B cell (primary cell): ENCODE data around the gene FAM117B. TPM values are rescaled to one million over a fixed set of nuclear protein-coding genes. Genes with fewer than 3 reads are reported as not detected.

Experiments
- ATAC-seq: fragments of 200-7000 bp; cut with Tn5 transposase; one replicate; pipeline ENCODE4 v1.10.0; 2021; ENCODE audit warnings: low read depth, mild to moderate bottlenecking, moderate number of reproducible peaks, moderate library complexity
- CTCF ChIA-PET: fragments of 350-600 bp; sonication (Branson Sonifier 250); formaldehyde crosslinking; loops from one replicate; lab custom pipeline; 2021; ENCODE audit warnings: antibody characterized with exemption, inconsistent platforms; lab: Charles Lee
- POLR2A ChIA-PET: fragments of 350-600 bp; sonication (Branson Sonifier 250); formaldehyde crosslinking; loops from one replicate; lab custom pipeline; 2021; ENCODE audit warnings: antibody characterized with exemption; lab: Charles Lee
- DNase-seq: peaks from one replicate; pipeline ENCODE4 v3.0.0; 2013
- H2AFZ ChIP-seq: 2 replicates; pipeline ENCODE4 v1.6.1; 2012; ENCODE audit warnings: mild to moderate bottlenecking, low read depth, low read length; ENCODE audit not compliant: insufficient read depth, poor library complexity, severe bottlenecking
- H3K27ac ChIP-seq, 2 donors: 1 replicate in 1 of 2; 2 replicates in 1 of 2; pipeline ENCODE4 v1.5.1; 2012 to 2013; ENCODE audit warnings: low read length in 2 of 2, mild to moderate bottlenecking in 2 of 2, moderate library complexity in 1 of 2
- H3K27me3 ChIP-seq, 4 experiments: fragments of 200-600 bp in 1 of 4; sonication (generic) in 1 of 4; replicated peaks in 1 of 4; 1 replicate in 2 of 4; 2 replicates in 2 of 4; pipeline versions ENCODE4 v1.6.1 to v1.7.0; 2013 to 2016; ENCODE audit warnings: low read length in 3 of 4, mild to moderate bottlenecking in 2 of 4, mixed read lengths in 1 of 4, moderate library complexity in 1 of 4; ENCODE audit not compliant: insufficient read depth in 4 of 4, control insufficient read depth in 3 of 4; ENCODE audit errors: control extremely low read depth in 1 of 4
- H3K36me3 ChIP-seq, 2 experiments: replicated peaks in 1 of 2; 1 replicate in 1 of 2; 2 replicates in 1 of 2; pipeline versions ENCODE4 v1.6.1 to v1.7.1; 2013; ENCODE audit warnings: low read length in 1 of 2; ENCODE audit not compliant: insufficient read depth in 2 of 2, control insufficient read depth in 1 of 2; ENCODE audit errors: control extremely low read depth in 1 of 2, extremely low read depth in 1 of 2
- H3K4me1 ChIP-seq, 2 donors: fragments of 200-600 bp in 1 of 2; sonication (generic) in 1 of 2; 1 replicate in 1 of 2; 2 replicates in 1 of 2; pipeline versions ENCODE4 v1.5.1 to v1.6.1; 2013 to 2017; ENCODE audit warnings: low read length in 2 of 2; ENCODE audit not compliant: control insufficient read depth in 2 of 2, insufficient read depth in 2 of 2
- H3K4me2 ChIP-seq: replicated peaks from 2 replicates; pipeline ENCODE3; 2012; ENCODE audit warnings: mild to moderate bottlenecking, low read depth, low read length; ENCODE audit not compliant: poor library complexity, severe bottlenecking
- H3K4me3 ChIP-seq, 5 experiments: fragments of 200-600 bp in 1 of 5; sonication (generic) in 1 of 5; 1 replicate in 3 of 5; 2 replicates in 2 of 5; pipeline versions ENCODE4 v1.5.1 to v1.7.0; 2011 to 2016; ENCODE audit warnings: low read length in 4 of 5, mild to moderate bottlenecking in 4 of 5, low read depth in 2 of 5, control low read depth in 1 of 5, moderate library complexity in 1 of 5; ENCODE audit not compliant: insufficient read depth in 1 of 5; ENCODE audit errors: control extremely low read depth in 1 of 5, extremely low read depth in 1 of 5
- H3K79me2 ChIP-seq: fragments of 200-600 bp; sonication (generic); one replicate; pipeline ENCODE4 v1.6.0; 2016; ENCODE audit warnings: low read length; ENCODE audit not compliant: control insufficient read depth, insufficient read depth
- H3K9ac ChIP-seq: fragments of 200-600 bp; sonication (generic); 2 replicates; pipeline ENCODE4 v1.6.1; 2017; ENCODE audit warnings: mild to moderate bottlenecking, low read length, moderate library complexity
- H3K9me3 ChIP-seq, 3 donors: one replicate each; pipeline versions ENCODE4 v1.6.1 to v1.7.1; 2013; ENCODE audit warnings: low read length in 2 of 3; ENCODE audit not compliant: control insufficient read depth in 2 of 3, insufficient read depth in 1 of 3; ENCODE audit errors: control extremely low read depth in 1 of 3
- H4K20me1 ChIP-seq: 2 replicates; pipeline ENCODE4 v1.6.0; 2012; ENCODE audit warnings: mild to moderate bottlenecking, low read length; ENCODE audit not compliant: insufficient read depth, control insufficient read depth, poor library complexity, severe bottlenecking
- H3K27ac Mint-ChIP-seq: one replicate; pipeline ENCODE4 v1.8.0; 2021; ENCODE audit warnings: mixed read lengths
- H3K27me3 Mint-ChIP-seq: one replicate; pipeline ENCODE4 v1.8.0; 2021; ENCODE audit warnings: mixed read lengths
- H3K4me1 Mint-ChIP-seq: one replicate; pipeline ENCODE4 v1.8.0; 2021; ENCODE audit warnings: mixed read lengths
- H3K4me3 Mint-ChIP-seq: one replicate; pipeline ENCODE4 v1.8.0; 2021; ENCODE audit warnings: mixed read lengths
- H3K9me3 Mint-ChIP-seq: one replicate; pipeline ENCODE4 v1.8.0; 2022; ENCODE audit warnings: mixed read lengths; ENCODE audit not compliant: insufficient read depth
- CTCF ChIP-seq: fragments of 200-600 bp; IDR thresholded peaks from one replicate; pipeline ENCODE4 v1.8.0; 2022; ENCODE audit warnings: antibody characterized with exemption, mild to moderate bottlenecking
- EZH2 ChIP-seq: IDR thresholded peaks from 2 replicates; pipeline ENCODE4 v1.6.1; 2012; ENCODE audit warnings: borderline replicate concordance, low read depth, mild to moderate bottlenecking, moderate library complexity, low read length; ENCODE audit not compliant: insufficient read depth, poor library complexity, severe bottlenecking
- WGBS: methylation state at CpG from one replicate; pipeline ENCODE4 v1.1.5; 2013; ENCODE audit warnings: missing lambda C conversion rate; ENCODE audit not compliant: insufficient coverage; 5-methylcytosine and 5-hydroxymethylcytosine counted together
- intact Hi-C: fragments of 100-400 bp; cut with micrococcal nuclease; formaldehyde crosslinking; loops from one replicate; pipeline ENCODE4 v1.10.0; 2022
- polyA plus RNA-seq: library from polyadenylated mRNA; depleted of rRNA; stranded (reverse); fragments of >200 nt; gene quantifications from 2 replicates; pipeline ENCODE4 v1.2.3, GENCODE V29; 2012
- total RNA-seq, 2 donors: library from RNA; stranded (reverse); fragments of 120-200 nt in 1 of 2; gene quantifications; 1 replicate in 1 of 2; 2 replicates in 1 of 2; pipeline versions ENCODE4 v1.2.3 to v1.2.4, GENCODE V29; 2013 to 2022

The FAM117B gene
- total and polyA plus RNA-seq, 2 donors (not counting 1 experiment from before 2014, with no cell fraction given) = 11.5 to 50.1 TPM

DNA sequence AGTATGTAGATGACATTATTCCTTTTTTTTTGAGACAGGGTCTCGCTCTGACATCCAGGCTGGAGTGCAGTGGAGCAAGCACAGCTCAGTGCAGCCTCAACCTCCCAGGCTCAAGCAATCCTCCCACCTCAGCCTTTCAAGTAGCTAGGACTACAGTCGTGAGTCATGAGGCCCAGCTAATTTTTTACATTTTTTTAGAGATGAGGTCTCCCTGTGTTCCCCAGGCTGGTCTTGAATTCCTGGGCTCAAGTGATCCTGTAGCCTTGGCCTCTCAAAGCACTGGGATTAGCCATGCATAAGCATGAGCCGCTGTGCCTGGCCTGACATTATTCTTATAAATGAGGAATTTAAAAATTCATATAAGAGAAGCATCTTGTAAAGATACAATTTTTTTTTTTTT, 86.9 kb downstream of the FAM117B start:
- no peak overlapping the region for H3K4me3 Mint-ChIP-seq
- H3K27me3 Mint-ChIP-seq = no peaks in the 10 kb centered on the region
- peaks cover 11 to 21% of the 10 kb centered on the region in 2 donors for H3K4me1 ChIP-seq
- no peak for DNase-seq
- H3K36me3 ChIP-seq = peaks cover 0 to 17% of the 10 kb centered on the region in 2 experiments
- H3K9ac ChIP-seq = no peak overlapping the region
- ChIA-PET POLR2A (interaction anchor here (0.7 kb wide), 2 partner anchors 57 to 712 kb away, joined by 5 to 7 read pairs; no protein-coding TSS in a partner anchor), CTCF (interaction anchor here (0.7 to 1.8 kb wide), 2 partner anchors 64 to 133 kb away, joined by 3 to 9 read pairs; no protein-coding TSS in a partner anchor)
- H3K27me3 ChIP-seq = no peaks in the 10 kb centered on the region
- 100% methylated on average over 1 of the region's 3 CpGs for WGBS
- no peak overlapping the region for H2AFZ ChIP-seq
- no peak overlapping the region for H3K4me2 ChIP-seq
- intact Hi-C loops = no loop called here
- peaks cover under 1 to 11% (median 1%) of the 10 kb centered on the region in 3 donors for H3K9me3 ChIP-seq
- no peak overlapping the region for H3K27ac ChIP-seq
- peaks cover 59% of the 10 kb centered on the region for H4K20me1 ChIP-seq
- no peak for ATAC-seq
- H3K9me3 Mint-ChIP-seq = no peaks in the 10 kb centered on the region
- H3K4me1 Mint-ChIP-seq = peaks cover 46% of the 10 kb centered on the region
- peaks cover 95% of the 10 kb centered on the region for H3K79me2 ChIP-seq
- H3K4me3 ChIP-seq = no peak overlapping the region
- TF ChIP-seq CTCF (no peak), EZH2 (no peak)
- no peak overlapping the region for H3K27ac Mint-ChIP-seq

GRCh38 chr2:202723746-202724145, 89.0 kb downstream of the FAM117B start:
- H3K4me3 ChIP-seq = no peak overlapping the region
- Mint-ChIP-seq H3K9me3 (no peaks in the 10 kb centered on the region), H3K4me3 (no peak overlapping the region), H3K27ac (no peak overlapping the region), H3K27me3 (no peaks in the 10 kb centered on the region), H3K4me1 (peaks cover 27% of the 10 kb centered on the region)
- H3K79me2 ChIP-seq = peaks cover 80% of the 10 kb centered on the region
- H3K4me1 ChIP-seq = peaks cover 0 to 8% of the 10 kb centered on the region in 2 donors
- 100% methylated on average over 3 of the region's 5 CpGs for WGBS
- intact Hi-C loops = no loop called here
- ATAC-seq = no peak
- TF ChIP-seq EZH2 = no peak
- TF ChIP-seq CTCF = no peak
- H3K9me3 ChIP-seq = no peaks in the 10 kb centered on the region
- H3K9ac ChIP-seq = no peak overlapping the region
- no peak for DNase-seq
- peaks cover 38% of the 10 kb centered on the region for H4K20me1 ChIP-seq
- H3K36me3 ChIP-seq = peaks cover 0 to 36% of the 10 kb centered on the region in 2 experiments
- no peak overlapping the region for H2AFZ ChIP-seq
- no peaks in the 10 kb centered on the region for H3K27me3 ChIP-seq
- H3K27ac ChIP-seq = no peak overlapping the region
- H3K4me2 ChIP-seq = no peak overlapping the region
- POLR2A ChIA-PET = interaction anchor here (0.7 kb wide), 1 partner anchor 54 kb away, joined by 3 read pairs; no protein-coding TSS in a partner anchor
- CTCF ChIA-PET = interaction anchor here (1.4 kb wide), 1 partner anchor 133 kb away, joined by 3 read pairs; no protein-coding TSS in a partner anchor
